ENCODE measurements around the gene NLRX1. TPM values are rescaled to one million over a fixed set of nuclear protein-coding genes. Genes with fewer than 3 reads are reported as not detected.
"Not testable (repeated sequence)": the region's sequence is repeated elsewhere in the genome, so short reads cannot be mapped to it uniquely, and the experiment has no call there.

NLRX1 gene
- total and polyA plus RNA-seq, 7 experiments from 2014 or later = 6.5 to 19.5 (median 9.8) TPM

GRCh38 chr11:119198925-119199324, 30.4 kb downstream of the NLRX1 start:
- Histone ChIP-seq H3K4me1 (ENCODE audit: control insufficient read depth in 2 of 2, insufficient read depth in 2 of 2, low read length in 2 of 2) (no peaks in the 10 kb centered on the region), H3K4me3 (ENCODE audit: low read length) (no peak overlapping the region), H3K27me3 (ENCODE audit: control insufficient read depth in 2 of 2, insufficient read depth in 2 of 2, low read length in 2 of 2) (no peaks in the 10 kb centered on the region), H3K36me3 (ENCODE audit: control insufficient read depth in 2 of 3, insufficient read depth in 3 of 3, low read length in 3 of 3) (no peaks in the 10 kb centered on the region), H3K9me3 (ENCODE audit: control insufficient read depth in 2 of 3, low read length in 3 of 3) (no peaks in the 10 kb centered on the region), H3K27ac (ENCODE audit: low read depth, low read length) (no peak overlapping the region)
- no peak for DNase-seq
- ATAC-seq = no peak
- Mint-ChIP-seq H3K4me1 (peaks cover 0 to 10% (median 5%) of the 10 kb centered on the region in 7 donors), H3K27me3 (peaks cover 0 to 5% (median 0%) of the 10 kb centered on the region in 5 donors), H3K9me3 (no peaks in the 10 kb centered on the region), H3K4me3 (no peak overlapping the region), H3K36me3 (no peaks in the 10 kb centered on the region), H3K27ac (no peak overlapping the region)
- intact Hi-C loops (cut with micrococcal nuclease) = loop anchor here (5.0 kb wide), 2 partner anchors 52 to 77 kb away; partner anchors contain the start of genes ABCG4 (in 1 of the 2) and HINFP (in 1 of the 2)
- POLR2A ChIA-PET = no interaction called here
- CTCF ChIA-PET = no interaction called here

GRCh38 chr11:119201236-119201635, 32.7 kb downstream of the NLRX1 start:
- H3K36me3 Mint-ChIP-seq; DNase-seq; H3K9me3 ChIP-seq (ENCODE audit: control insufficient read depth in 2 of 3, low read length in 3 of 3); H3K4me1 ChIP-seq (ENCODE audit: control insufficient read depth in 2 of 2, insufficient read depth in 2 of 2, low read length in 2 of 2); H3K9me3 Mint-ChIP-seq; H3K4me3 ChIP-seq (ENCODE audit: low read length); H3K27me3 ChIP-seq (ENCODE audit: control insufficient read depth in 2 of 2, insufficient read depth in 2 of 2, low read length in 2 of 2); H3K27ac Mint-ChIP-seq; ATAC-seq; H3K36me3 ChIP-seq (ENCODE audit: control insufficient read depth in 2 of 3, insufficient read depth in 3 of 3, low read length in 3 of 3); H3K4me3 Mint-ChIP-seq; POLR2A ChIA-PET; H3K27me3 Mint-ChIP-seq; H3K27ac ChIP-seq (ENCODE audit: low read depth, low read length); intact Hi-C loops (cut with micrococcal nuclease): not testable (repeated sequence)
- CTCF ChIA-PET = interaction anchor here (0.7 to 1.6 kb wide), 4 partner anchors 23 to 122 kb away, joined by 3 to 5 read pairs (median 4); no protein-coding TSS in a partner anchor
- H3K4me1 Mint-ChIP-seq = peaks cover 0 to 20% (median 13%) of the 10 kb centered on the region in 7 donors

GRCh38 chr11:119202554-119202953, 34.0 kb downstream of the NLRX1 start:
- H3K27ac ChIP-seq (ENCODE audit: low read depth, low read length) = no peak overlapping the region
- Mint-ChIP-seq H3K27me3 (peaks cover 0 to 3% (median 0%) of the 10 kb centered on the region in 5 donors), H3K27ac (no peak overlapping the region), H3K4me3 (no peak overlapping the region), H3K36me3 (peaks cover 0 to 3% (median 0%) of the 10 kb centered on the region in 5 donors), H3K9me3 (no peaks in the 10 kb centered on the region), H3K4me1 (peaks cover 4 to 18% (median 17%) of the 10 kb centered on the region in 7 donors)
- DNase-seq (no peak), ATAC-seq (no peak)
- peaks cover 0 to 4% (median 0%) of the 10 kb centered on the region in 3 experiments for H3K36me3 ChIP-seq (ENCODE audit: control insufficient read depth in 2 of 3, insufficient read depth in 3 of 3, low read length in 3 of 3)
- intact Hi-C loops (cut with micrococcal nuclease) = no loop called here
- no peaks in the 10 kb centered on the region for H3K9me3 ChIP-seq (ENCODE audit: control insufficient read depth in 2 of 3, low read length in 3 of 3)
- peaks cover 3 to 4% of the 10 kb centered on the region in 2 donors for H3K4me1 ChIP-seq (ENCODE audit: control insufficient read depth in 2 of 2, insufficient read depth in 2 of 2, low read length in 2 of 2)
- H3K27me3 ChIP-seq (ENCODE audit: control insufficient read depth in 2 of 2, insufficient read depth in 2 of 2, low read length in 2 of 2) = no peaks in the 10 kb centered on the region
- no peak overlapping the region for H3K4me3 ChIP-seq (ENCODE audit: low read length)
- POLR2A ChIA-PET = interaction anchor here (1.0 kb wide), 1 partner anchor 135 kb away, joined by 4 read pairs; the partner anchor contains the start of gene VPS11
- CTCF ChIA-PET = interaction anchor here (0.9 to 1.0 kb wide), 2 partner anchors 80 to 82 kb away, joined by 6 read pairs; no protein-coding TSS in a partner anchor

GRCh38 chr11:119204066-119204465, 35.5 kb downstream of the NLRX1 start:
- Mint-ChIP-seq H3K36me3 (peaks cover 0 to 5% (median 0%) of the 10 kb centered on the region in 5 donors), H3K9me3 (no peaks in the 10 kb centered on the region), H3K4me3 (no peak overlapping the region), H3K4me1 (peaks cover 10 to 33% (median 27%) of the 10 kb centered on the region in 7 donors), H3K27me3 (peaks cover 0 to 3% (median 0%) of the 10 kb centered on the region in 5 donors), H3K27ac (peak overlapping the region in 1 of 9 donors; percentile 72)
- Histone ChIP-seq H3K4me3 (ENCODE audit: low read length) (no peak overlapping the region), H3K27me3 (ENCODE audit: control insufficient read depth in 2 of 2, insufficient read depth in 2 of 2, low read length in 2 of 2) (no peaks in the 10 kb centered on the region), H3K4me1 (ENCODE audit: control insufficient read depth in 2 of 2, insufficient read depth in 2 of 2, low read length in 2 of 2) (peaks cover 7 to 17% of the 10 kb centered on the region in 2 donors), H3K27ac (ENCODE audit: low read depth, low read length) (no peak overlapping the region), H3K36me3 (ENCODE audit: control insufficient read depth in 2 of 3, insufficient read depth in 3 of 3, low read length in 3 of 3) (peaks cover 0 to 4% (median 0%) of the 10 kb centered on the region in 3 experiments), H3K9me3 (ENCODE audit: control insufficient read depth in 2 of 3, low read length in 3 of 3) (no peaks in the 10 kb centered on the region)
- DNase-seq = no peak
- no peak for ATAC-seq
- ChIA-PET CTCF (interaction anchor here (1.0 to 4.6 kb wide), 4 partner anchors 59 to 119 kb away, joined by 5 to 64 read pairs (median 26); no protein-coding TSS in a partner anchor), POLR2A (interaction anchor here (0.8 to 2.3 kb wide), 5 partner anchors 12 to 147 kb away, joined by 3 to 11 read pairs (median 6); partner anchors contain the start of gene HYOU1)
- intact Hi-C loops (cut with micrococcal nuclease) = loop anchor here in 1 of 2 donors (2.0 kb wide), 1 partner anchor 137 kb away; the partner anchor contains the start of gene VPS11

GRCh38 chr11:119205080-119205479, 36.6 kb downstream of the NLRX1 start:
- peak overlapping the region in 9 of 10 donors; percentile 12 to 99 (median 82) for H3K4me3 Mint-ChIP-seq

GRCh38 chr11:119205574-119206510, 37.3 kb downstream of the NLRX1 start, which contains the start of gene CBL:
TSS of gene CBL (plus strand) at chr11:119206339. CDS start at chr11:119206418, 79 bp downstream.
- peaks cover 18 to 49% (median 41%) of the 10 kb centered on the region in 7 donors for H3K4me1 Mint-ChIP-seq
- peak within 1 kb of the TSS; percentile 91 for H3K27ac ChIP-seq (ENCODE audit: low read depth, low read length)
- peaks cover 0 to 5% (median 0%) of the 10 kb centered on the region in 5 donors for H3K36me3 Mint-ChIP-seq
- peak within 1 kb of the TSS; percentile 88 to 100 (median 98) for H3K4me3 Mint-ChIP-seq
- peak within 1 kb of the TSS; percentile 86 to 98 (median 94) for H3K27ac Mint-ChIP-seq
- peak; percentile 83 to 99 (median 93) for DNase-seq
- ChIA-PET POLR2A (interaction anchor here (0.5 to 3.4 kb wide), 20 partner anchors 9 to 266 kb away, joined by 3 to 30 read pairs (median 4); partner anchors contain the start of gene RNF26), CTCF (interaction anchor here (0.6 to 4.6 kb wide), 24 partner anchors 9 to 187 kb away, joined by 3 to 64 read pairs (median 4); partner anchors contain the start of genes DPAGT1, RPS25 and TRAPPC4)
- H3K36me3 ChIP-seq (ENCODE audit: control insufficient read depth in 2 of 3, insufficient read depth in 3 of 3, low read length in 3 of 3) = peaks cover 0 to 4% (median 0%) of the 10 kb centered on the region in 3 experiments
- ATAC-seq = peak; percentile 97
- no peaks in the 10 kb centered on the region for H3K9me3 Mint-ChIP-seq
- H3K4me1 ChIP-seq (ENCODE audit: control insufficient read depth in 2 of 2, insufficient read depth in 2 of 2, low read length in 2 of 2) = peaks cover 7 to 23% of the 10 kb centered on the region in 2 donors
- no peaks in the 10 kb centered on the region for H3K9me3 ChIP-seq (ENCODE audit: control insufficient read depth in 2 of 3, low read length in 3 of 3)
- intact Hi-C loops (cut with micrococcal nuclease) = loop anchor here (1.0 to 5.0 kb wide), 12 partner anchors 17 to 188 kb away; partner anchors contain the start of genes NLRX1 (in 1 of the 2), RPS25 (in 1 of the 2), SLC37A4 (in 1 of the 2) and TRAPPC4 (in 1 of the 2)
- peaks cover 0 to 3% (median 0%) of the 10 kb centered on the region in 5 donors for H3K27me3 Mint-ChIP-seq
- H3K27me3 ChIP-seq (ENCODE audit: control insufficient read depth in 2 of 2, insufficient read depth in 2 of 2, low read length in 2 of 2) = no peaks in the 10 kb centered on the region
- peak within 1 kb of the TSS; percentile 88 for H3K4me3 ChIP-seq (ENCODE audit: low read length)

More at GRCh38 chr11:119205080-119205479, 36.6 kb downstream of the NLRX1 start:
- Histone ChIP-seq H3K36me3 (ENCODE audit: control insufficient read depth in 2 of 3, insufficient read depth in 3 of 3, low read length in 3 of 3) (peaks cover 0 to 4% (median 0%) of the 10 kb centered on the region in 3 experiments), H3K4me1 (ENCODE audit: control insufficient read depth in 2 of 2, insufficient read depth in 2 of 2, low read length in 2 of 2) (peaks cover 7 to 22% of the 10 kb centered on the region in 2 donors), H3K27me3 (ENCODE audit: control insufficient read depth in 2 of 2, insufficient read depth in 2 of 2, low read length in 2 of 2) (no peaks in the 10 kb centered on the region), H3K4me3 (ENCODE audit: low read length) (no peak overlapping the region), H3K9me3 (ENCODE audit: control insufficient read depth in 2 of 3, low read length in 3 of 3) (no peaks in the 10 kb centered on the region), H3K27ac (ENCODE audit: low read depth, low read length) (no peak overlapping the region)
- POLR2A ChIA-PET = interaction anchor here (0.6 to 3.4 kb wide), 14 partner anchors 12 to 265 kb away, joined by 3 to 30 read pairs (median 8); no protein-coding TSS in a partner anchor
- DNase-seq = no peak
- no peak for ATAC-seq
- Mint-ChIP-seq H3K27me3 (peaks cover 0 to 3% (median 0%) of the 10 kb centered on the region in 5 donors), H3K36me3 (peaks cover 0 to 5% (median 0%) of the 10 kb centered on the region in 5 donors), H3K9me3 (no peaks in the 10 kb centered on the region), H3K4me1 (peaks cover 18 to 44% (median 37%) of the 10 kb centered on the region in 7 donors), H3K27ac (peak overlapping the region in 5 of 9 donors; percentile 26 to 90 (median 72))
- CTCF ChIA-PET = interaction anchor here (0.8 to 4.6 kb wide), 9 partner anchors 22 to 118 kb away, joined by 4 to 64 read pairs (median 7); no protein-coding TSS in a partner anchor
- intact Hi-C loops (cut with micrococcal nuclease) = loop anchor here (1.0 to 5.0 kb wide), 7 partner anchors 37 to 176 kb away; partner anchors contain the start of genes SLC37A4 (in 1 of the 2), USP2 (in 1 of the 2) and VPS11 (in 1 of the 2)

Data from naive thymus-derived CD4-positive, alpha-beta T cell (primary cell).